ENCODE data around the gene BNC2. TPM values are rescaled to one million over a fixed set of nuclear protein-coding genes. Genes with fewer than 3 reads are reported as not detected.

Gene BNC2
- total RNA-seq, 1 experiment from 2014 or later, result 5.7 TPM

DNA sequence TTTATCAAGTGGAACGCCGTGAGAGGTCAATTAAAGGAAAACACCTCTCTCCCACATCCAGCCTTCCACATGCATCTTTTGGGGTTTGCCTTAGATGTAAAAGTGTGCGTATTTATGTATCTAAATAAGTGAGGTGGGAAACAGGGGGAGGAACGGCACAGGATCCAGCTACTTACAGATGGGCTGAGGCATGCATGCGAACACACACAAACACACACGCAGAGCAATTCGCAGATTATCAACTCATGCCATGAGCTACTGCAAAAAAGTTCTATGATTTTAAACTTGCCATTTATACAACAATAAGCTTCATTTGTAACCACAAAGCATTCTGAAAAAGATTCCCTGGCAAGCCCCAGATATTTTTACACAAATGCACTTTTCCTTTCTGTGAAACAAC lies 242.1 kb downstream of the BNC2 start:
- CTCF ChIA-PET, result no interaction called here
- Histone ChIP-seq H3K4me1 (ENCODE audit: control insufficient read depth, insufficient read depth, low read length) (peaks cover 3% of the 10 kb centered on the region), H3K36me3 (ENCODE audit: control insufficient read depth, insufficient read depth, low read length) (no peaks in the 10 kb centered on the region), H3K4me3 (ENCODE audit: low read depth in 2 of 2, low read length in 2 of 2) (peak overlapping the region in 1 of 2 experiments; percentile 24; a peak in 1 of 4 replicates), H3K27me3 (ENCODE audit: control insufficient read depth, insufficient read depth, low read length) (no peaks in the 10 kb centered on the region), H3K9me3 (ENCODE audit: control insufficient read depth, insufficient read depth, low read depth, low read length) (no peaks in the 10 kb centered on the region), H3K27ac (ENCODE audit: low read length) (peak overlapping the region; percentile 88)
- no peak for DNase-seq (ENCODE audit: low read depth, low spot score)
- POLR2A ChIA-PET, result interaction anchor here (0.7 kb wide), 1 partner anchor 49 kb away, joined by 3 read pairs; no protein-coding TSS in a partner anchor
- no peak for ATAC-seq
- intact Hi-C loops (cut with micrococcal nuclease; ENCODE audit: unreplicated experiment), result loop anchor here (10.0 kb wide), 1 partner anchor 76 kb away; no protein-coding TSS in a partner anchor
- TF ChIP-seq, protein P1, sequence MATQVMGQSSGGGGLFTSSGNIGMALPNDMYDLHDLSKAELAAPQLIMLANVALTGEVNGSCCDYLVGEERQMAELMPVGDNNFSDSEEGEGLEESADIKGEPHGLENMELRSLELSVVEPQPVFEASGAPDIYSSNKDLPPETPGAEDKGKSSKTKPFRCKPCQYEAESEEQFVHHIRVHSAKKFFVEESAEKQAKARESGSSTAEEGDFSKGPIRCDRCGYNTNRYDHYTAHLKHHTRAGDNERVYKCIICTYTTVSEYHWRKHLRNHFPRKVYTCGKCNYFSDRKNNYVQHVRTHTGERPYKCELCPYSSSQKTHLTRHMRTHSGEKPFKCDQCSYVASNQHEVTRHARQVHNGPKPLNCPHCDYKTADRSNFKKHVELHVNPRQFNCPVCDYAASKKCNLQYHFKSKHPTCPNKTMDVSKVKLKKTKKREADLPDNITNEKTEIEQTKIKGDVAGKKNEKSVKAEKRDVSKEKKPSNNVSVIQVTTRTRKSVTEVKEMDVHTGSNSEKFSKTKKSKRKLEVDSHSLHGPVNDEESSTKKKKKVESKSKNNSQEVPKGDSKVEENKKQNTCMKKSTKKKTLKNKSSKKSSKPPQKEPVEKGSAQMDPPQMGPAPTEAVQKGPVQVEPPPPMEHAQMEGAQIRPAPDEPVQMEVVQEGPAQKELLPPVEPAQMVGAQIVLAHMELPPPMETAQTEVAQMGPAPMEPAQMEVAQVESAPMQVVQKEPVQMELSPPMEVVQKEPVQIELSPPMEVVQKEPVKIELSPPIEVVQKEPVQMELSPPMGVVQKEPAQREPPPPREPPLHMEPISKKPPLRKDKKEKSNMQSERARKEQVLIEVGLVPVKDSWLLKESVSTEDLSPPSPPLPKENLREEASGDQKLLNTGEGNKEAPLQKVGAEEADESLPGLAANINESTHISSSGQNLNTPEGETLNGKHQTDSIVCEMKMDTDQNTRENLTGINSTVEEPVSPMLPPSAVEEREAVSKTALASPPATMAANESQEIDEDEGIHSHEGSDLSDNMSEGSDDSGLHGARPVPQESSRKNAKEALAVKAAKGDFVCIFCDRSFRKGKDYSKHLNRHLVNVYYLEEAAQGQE (IDR thresholded peaks at IDR 0.05; ENCODE audit: insufficient read depth in 1 of 2, low read depth in 2 of 2, low read length in 1 of 2), result no peak
- no peak for TF ChIP-seq SIN3A (IDR thresholded peaks at IDR 0.05; ENCODE audit: borderline replicate concordance, insufficient read depth, low read depth, low read length)
- TF ChIP-seq, protein P2, sequence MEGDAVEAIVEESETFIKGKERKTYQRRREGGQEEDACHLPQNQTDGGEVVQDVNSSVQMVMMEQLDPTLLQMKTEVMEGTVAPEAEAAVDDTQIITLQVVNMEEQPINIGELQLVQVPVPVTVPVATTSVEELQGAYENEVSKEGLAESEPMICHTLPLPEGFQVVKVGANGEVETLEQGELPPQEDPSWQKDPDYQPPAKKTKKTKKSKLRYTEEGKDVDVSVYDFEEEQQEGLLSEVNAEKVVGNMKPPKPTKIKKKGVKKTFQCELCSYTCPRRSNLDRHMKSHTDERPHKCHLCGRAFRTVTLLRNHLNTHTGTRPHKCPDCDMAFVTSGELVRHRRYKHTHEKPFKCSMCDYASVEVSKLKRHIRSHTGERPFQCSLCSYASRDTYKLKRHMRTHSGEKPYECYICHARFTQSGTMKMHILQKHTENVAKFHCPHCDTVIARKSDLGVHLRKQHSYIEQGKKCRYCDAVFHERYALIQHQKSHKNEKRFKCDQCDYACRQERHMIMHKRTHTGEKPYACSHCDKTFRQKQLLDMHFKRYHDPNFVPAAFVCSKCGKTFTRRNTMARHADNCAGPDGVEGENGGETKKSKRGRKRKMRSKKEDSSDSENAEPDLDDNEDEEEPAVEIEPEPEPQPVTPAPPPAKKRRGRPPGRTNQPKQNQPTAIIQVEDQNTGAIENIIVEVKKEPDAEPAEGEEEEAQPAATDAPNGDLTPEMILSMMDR (IDR thresholded peaks at IDR 0.05), result no peak
- TF ChIP-seq POLR2AphosphoS5 (IDR thresholded peaks at IDR 0.05; ENCODE audit: low read depth, low read length), result no peak
- no peak for TF ChIP-seq TCF7L2 (IDR thresholded peaks at IDR 0.05; ENCODE audit: low read depth, low read length)
- in situ Hi-C loops (cut with HindIII; ENCODE audit: low pct_unique_long_range_greater_than_20kb, low sequenced_read_pairs), result no loop called here
- BruUV-seq (replicated peaks), result no TSS peak

DNA sequence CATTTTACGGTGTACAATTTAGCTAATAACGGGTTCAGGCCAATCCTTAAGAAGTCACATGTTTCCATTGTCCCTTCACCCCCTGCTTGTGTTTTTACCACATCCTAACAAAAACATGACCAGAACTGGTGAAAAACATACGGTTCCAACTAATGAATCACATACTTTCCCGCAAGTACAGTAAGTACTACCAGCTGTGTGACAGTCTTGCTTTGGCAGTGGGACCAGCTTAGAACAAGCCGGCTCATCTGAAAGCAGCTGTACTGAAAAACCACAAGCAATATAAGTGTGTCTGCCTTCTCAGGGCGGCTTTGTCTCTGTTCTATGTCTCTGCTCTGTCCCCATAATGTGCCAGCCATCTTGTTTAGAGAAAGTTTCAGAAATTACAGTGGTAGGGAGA lies 242.5 kb downstream of the BNC2 start:
- no peak for ATAC-seq
- DNase-seq (ENCODE audit: low read depth, low spot score), result no peak
- Histone ChIP-seq H3K9me3 (ENCODE audit: control insufficient read depth, insufficient read depth, low read depth, low read length) (no peaks in the 10 kb centered on the region), H3K4me3 (ENCODE audit: low read depth in 2 of 2, low read length in 2 of 2) (peak overlapping the region in 1 of 2 experiments; percentile 24; a peak in 1 of 4 replicates), H3K36me3 (ENCODE audit: control insufficient read depth, insufficient read depth, low read length) (no peaks in the 10 kb centered on the region), H3K4me1 (ENCODE audit: control insufficient read depth, insufficient read depth, low read length) (peaks cover 3% of the 10 kb centered on the region), H3K27ac (ENCODE audit: low read length) (peak overlapping the region; percentile 88), H3K27me3 (ENCODE audit: control insufficient read depth, insufficient read depth, low read length) (no peaks in the 10 kb centered on the region)
- in situ Hi-C loops (cut with HindIII; ENCODE audit: low pct_unique_long_range_greater_than_20kb, low sequenced_read_pairs), result no loop called here
- intact Hi-C loops (cut with micrococcal nuclease; ENCODE audit: unreplicated experiment), result loop anchor here (10.0 kb wide), 1 partner anchor 77 kb away; no protein-coding TSS in a partner anchor
- TF ChIP-seq SIN3A (IDR thresholded peaks at IDR 0.05; ENCODE audit: borderline replicate concordance, insufficient read depth, low read depth, low read length), result no peak
- no peak for TF ChIP-seq TCF7L2 (IDR thresholded peaks at IDR 0.05; ENCODE audit: low read depth, low read length)
- TF ChIP-seq, protein P1 (IDR thresholded peaks at IDR 0.05; ENCODE audit: insufficient read depth in 1 of 2, low read depth in 2 of 2, low read length in 1 of 2), result no peak
- no peak for TF ChIP-seq POLR2AphosphoS5 (IDR thresholded peaks at IDR 0.05; ENCODE audit: low read depth, low read length)
- TF ChIP-seq, protein P2 (IDR thresholded peaks at IDR 0.05), result no peak
- CTCF ChIA-PET, result no interaction called here
- POLR2A ChIA-PET, result interaction anchor here (0.7 kb wide), 1 partner anchor 49 kb away, joined by 3 read pairs; no protein-coding TSS in a partner anchor
- no TSS peak for BruUV-seq (replicated peaks)

Data from Panc1 (cell line).